GM18907 (cell line): ENCODE data around the gene EIPR1.
A peak's percentile ranks its signal among the peaks of the same experiment; 100 is the strongest.

Experiments used
- ATAC-seq: cut with Tn5 transposase; IDR thresholded peaks from one replicate; pipeline ENCODE4 v1.9.1; 2021; ENCODE audit warnings: mild to moderate bottlenecking, moderate library complexity; ENCODE audit not compliant: unreplicated experiment

EIPR1 gene

DNA sequence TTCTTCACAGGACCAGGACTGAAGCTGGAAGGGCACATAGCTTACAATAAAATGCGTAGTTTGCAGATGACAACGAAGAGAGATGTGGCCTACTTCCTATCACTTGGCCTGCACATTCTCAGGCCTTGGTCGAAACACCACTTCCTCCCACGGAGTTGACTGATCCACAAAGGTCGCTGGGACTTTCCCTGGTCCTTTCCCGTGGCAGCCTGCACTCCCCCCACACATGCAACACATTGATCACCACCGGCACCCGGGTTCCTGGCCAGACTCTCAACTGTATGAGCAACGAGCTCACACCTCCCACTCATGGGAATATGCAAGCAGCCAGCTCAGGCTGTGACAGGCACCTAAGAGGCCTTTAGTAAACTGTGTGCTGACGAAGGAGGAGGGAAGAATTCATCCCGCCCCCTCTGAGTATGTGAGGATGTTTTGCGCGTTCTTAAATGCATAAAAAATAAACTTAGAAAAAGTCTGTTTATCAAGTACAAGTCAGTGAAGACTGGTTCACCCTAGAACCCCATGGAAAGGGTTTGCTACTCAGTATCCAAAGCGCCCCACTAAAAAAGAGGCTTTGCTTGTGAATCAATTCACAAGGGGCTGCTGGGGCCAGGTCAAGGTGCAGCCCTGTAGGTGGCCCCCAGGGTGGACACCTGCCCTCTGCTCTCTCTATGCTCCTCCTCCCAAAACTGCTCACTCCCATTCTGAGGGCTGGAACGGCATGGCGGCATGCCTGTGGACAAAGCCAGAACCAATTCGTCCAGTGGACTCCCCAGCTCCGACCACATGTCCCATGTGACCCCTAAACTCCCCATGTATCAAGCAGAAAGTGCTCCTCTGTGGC is 154.3 kb downstream of the EIPR1 start:
- peak; percentile 97 for ATAC-seq

DNA sequence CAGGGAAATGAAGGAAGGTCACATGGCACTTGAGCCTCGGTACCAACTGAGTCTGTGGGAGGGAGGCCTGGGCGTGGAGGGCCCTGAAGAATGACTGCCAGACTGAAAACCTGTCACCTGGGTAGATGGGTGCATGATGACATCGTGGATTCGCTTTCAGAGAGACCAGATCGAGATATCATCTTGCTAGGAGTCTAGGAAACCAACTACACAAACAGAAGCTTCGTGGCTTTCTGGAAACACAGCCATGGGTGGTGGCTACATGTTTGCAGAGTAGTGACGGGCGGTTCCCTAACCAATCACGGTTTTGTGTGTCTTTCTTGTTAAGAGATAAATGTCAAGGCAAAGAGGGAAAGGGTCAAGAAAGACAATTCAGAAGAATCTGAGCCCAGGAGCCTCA is 155.0 kb downstream of the EIPR1 start:
- ATAC-seq: peak; percentile 56

- ATAC-seq: no peak
Measured at GRCh38 chr2:3219536-3219935, 158.1 kb downstream of the EIPR1 start.

DNA sequence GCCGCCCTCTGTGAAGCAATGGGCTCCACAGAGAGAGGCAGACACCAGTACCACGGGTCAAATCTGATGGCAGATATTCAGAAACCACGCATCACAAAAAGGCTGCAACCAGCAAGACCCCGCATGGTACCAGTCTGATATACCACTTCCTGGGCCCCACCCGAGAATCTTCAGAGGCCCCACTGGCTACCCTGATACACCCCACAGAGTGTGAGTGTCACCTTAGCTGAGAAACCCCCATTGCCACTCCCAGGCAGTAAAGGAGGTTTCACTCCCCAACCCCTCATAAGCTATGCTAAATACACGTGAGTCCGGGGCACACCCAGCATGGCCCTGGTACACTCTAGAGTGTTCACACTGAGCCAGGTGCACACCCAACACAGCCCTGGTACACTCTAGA is 160.0 kb downstream of the EIPR1 start:
- no peak for ATAC-seq

DNA sequence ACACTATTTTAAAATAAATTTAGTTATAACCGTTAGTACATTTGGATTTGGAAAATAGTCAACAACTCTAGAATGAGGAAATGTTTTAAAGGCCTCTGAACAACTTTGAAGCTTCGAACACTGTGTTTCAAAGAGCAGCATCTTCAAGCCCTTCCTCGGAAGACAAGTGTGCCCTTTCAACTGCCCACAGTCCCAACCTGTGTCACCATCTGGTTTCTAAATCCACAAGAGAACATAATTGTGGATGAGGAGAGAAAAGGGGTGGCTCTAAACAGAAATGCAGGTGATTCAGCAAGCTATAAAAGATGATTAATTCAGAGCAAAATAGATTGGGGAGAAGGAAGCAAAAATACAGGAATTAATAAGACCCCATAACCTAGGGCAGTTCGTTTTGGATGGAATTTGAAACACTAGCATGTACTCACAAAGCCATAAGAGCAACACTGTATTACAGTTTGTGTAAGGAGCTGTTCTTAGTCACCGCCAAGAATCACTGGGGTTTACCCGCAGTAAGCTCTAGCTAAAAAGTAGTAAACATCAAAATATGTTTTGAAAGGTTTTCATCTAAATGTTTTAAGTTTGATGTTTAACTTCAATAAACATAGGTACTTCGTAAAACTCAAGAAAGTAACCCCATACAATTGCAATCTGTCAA is 160.7 kb downstream of the EIPR1 start:
- ATAC-seq: no peak

GRCh38 chr2:3214806-3215404 is 162.7 kb downstream of the EIPR1 start:
- ATAC-seq: no peak

- no peak for ATAC-seq
Measured at GRCh38 chr2:3214065-3214464, 163.6 kb downstream of the EIPR1 start.

DNA sequence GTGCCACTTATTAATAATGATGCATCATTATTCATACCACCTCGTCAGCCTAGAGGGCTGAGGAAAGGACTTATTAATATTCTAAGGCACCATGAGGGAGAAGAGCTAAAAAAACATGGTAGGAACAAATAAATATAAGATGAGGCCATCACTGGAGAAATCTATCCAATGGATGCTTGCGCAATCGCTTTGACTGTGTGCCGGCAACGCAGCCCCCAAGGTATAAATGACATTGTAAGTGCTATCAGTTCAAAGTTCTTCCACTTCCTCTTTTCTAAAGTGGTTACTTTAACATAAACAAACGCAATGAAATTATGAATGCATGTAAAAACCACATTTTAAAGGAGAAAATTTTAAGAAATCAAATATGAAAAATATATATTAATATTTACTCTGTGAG is 164.6 kb downstream of the EIPR1 start:
- ATAC-seq: no peak

DNA sequence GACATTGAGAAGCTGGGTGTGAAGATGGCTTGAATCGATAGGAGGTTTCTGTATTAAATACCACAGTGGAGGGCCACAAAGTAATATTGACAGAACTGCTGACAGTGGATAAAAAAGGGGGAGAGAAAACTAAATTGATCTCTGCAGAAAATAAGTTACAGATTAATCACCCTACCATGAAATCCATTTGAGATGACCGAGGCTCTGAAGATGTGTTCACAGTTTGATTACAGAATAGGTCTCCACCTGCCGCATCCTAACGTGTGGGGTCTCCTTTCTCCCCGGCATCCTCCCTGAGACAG is 165.6 kb downstream of the EIPR1 start:
- no peak for ATAC-seq

GRCh38 chr2:3211256-3212060 is 166.2 kb downstream of the EIPR1 start:
- no peak for ATAC-seq

DNA sequence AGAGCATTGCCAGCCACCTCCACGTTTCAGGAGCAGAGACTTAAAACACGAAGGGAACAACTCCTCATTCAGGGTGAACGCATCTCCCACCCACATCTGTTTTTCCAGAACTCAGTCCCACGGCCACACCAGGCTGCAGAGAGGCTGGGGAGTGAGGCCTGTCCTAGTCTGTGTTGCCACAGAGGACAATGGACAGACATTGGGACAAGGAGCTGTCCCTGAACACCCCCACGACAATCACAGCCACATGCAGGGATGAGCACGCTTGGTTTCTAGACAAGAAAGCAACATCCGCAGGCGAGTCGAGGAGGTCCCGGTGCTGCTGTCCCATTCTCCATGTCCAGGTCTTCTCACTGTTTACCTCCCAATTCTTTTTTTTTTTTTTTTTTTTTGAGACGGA is 167.4 kb downstream of the EIPR1 start:
- no peak for ATAC-seq

- no peak for ATAC-seq
Measured at GRCh38 chr2:3209258-3209657, 168.4 kb downstream of the EIPR1 start.

DNA sequence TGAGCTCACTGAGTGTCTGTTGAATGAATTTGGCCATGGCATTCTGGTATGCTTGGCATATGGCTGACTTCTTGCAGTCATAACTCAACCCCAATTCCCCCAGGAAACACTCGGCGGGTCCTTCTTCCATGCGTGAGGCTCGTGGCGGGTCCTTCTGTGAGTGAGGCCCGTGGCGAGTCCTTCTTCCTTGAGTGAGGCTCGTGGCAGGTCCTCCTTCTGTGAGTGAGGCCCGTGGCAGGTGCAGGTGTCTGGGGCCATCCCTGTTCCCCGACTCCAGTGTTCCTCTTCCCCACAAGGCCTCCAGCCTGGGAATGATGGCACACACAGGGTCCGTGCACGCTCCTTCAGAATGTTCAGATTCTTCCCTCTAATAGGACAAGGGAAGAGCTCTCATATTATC is 169.0 kb downstream of the EIPR1 start:
- no peak for ATAC-seq

GRCh38 chr2:3208179-3208578 is 169.4 kb downstream of the EIPR1 start:
- ATAC-seq: no peak

DNA sequence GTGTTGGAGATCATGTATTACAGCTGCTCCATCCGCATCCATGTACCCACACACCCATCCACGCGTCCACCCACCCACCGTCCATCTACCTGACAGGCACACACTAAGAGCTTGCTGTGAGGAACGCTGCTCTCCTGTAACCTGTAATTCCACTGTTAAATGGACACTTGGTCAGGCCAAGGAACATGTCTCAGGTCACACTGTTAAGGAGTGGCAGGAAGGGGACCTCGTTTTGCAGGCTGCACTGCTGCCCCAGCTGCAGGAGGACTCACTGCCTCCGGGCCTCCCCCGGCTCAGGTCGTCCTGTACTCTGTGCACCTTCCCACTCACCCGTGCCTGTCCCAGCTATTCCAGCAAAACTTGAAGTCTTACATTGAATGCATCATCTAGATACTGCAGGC is 170.5 kb downstream of the EIPR1 start:
- no peak for ATAC-seq

DNA sequence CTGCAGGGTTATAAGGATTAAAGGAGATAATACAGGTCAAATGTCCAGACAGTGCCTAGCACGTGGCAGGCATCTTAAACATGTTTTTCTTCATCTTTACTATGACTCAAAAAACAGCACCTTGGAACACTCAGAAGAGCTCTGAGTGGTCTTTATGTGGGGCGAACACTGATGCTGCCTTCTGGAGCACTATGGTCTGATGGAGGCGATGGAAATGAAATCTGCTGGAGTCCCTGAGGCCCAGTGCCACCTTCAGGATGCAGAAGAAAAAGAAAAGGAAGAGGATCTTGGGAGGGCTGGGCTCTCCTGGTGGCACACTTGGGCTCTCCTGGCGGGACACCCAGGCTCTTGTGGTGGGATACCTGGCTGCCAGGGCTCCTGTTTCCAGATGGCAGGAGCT is 171.8 kb downstream of the EIPR1 start:
- ATAC-seq: no peak

DNA sequence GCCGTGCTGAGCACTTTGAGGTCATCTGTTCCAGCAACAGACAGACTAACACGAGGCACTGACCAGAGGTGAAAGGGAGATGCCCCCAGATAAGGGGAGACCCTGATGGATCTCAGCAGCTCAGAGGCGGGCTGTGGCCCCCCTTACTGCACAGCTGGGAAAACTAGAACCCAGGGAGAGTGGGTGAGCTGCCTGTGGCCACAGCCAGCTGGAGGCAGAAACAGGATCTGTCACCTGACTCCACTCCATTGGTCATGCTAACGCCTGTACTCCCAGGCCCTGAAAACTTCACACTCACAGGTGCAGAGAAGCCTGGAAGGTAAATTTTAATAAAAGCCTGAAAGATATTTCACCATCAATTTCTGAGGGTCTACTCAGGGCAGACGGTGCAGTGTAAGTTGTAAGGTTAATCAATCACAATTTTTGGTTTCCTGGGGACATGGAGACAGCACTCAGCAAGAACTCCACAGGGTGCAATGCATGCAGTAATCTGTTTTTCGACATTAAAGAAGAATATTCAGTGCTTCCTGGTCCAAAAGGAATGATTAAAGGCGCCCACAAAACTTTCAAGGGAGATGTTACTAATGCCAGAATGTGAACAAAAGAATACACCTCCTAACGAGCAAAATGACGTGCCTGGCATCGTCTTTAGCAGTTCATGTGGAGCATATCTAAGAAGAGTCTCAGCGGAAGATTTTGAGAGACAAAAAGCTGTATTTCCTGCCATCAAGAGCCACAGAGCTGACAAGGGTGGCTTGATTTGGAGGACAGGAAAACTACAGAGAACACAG is 173.4 kb downstream of the EIPR1 start:
- no peak for ATAC-seq

DNA sequence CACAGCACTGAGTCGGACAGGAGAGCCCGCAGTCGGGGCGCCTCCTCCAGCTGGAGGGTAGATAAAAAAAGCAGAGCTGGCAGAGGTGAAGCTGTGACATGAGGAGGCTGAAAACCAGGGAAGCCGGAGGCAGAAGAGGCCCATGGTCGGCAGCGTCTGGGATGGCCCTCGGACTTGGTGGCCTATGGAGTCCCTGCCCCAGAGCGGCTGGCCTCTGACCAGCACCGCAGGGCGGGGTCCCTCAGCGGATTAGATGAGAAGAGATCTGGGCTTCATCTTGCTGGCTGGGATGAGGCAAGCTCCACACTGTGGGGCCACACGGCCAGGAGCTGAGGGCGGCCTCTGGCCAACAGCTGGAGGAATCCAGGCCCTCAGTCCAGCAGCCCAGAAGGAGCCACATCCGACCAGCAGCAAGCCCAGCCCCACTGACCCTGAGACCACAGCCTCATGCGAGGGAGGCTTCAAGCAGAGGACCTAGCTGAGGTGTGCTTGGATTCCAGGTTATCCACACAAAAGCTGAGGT is 174.1 kb downstream of the EIPR1 start:
- ATAC-seq: no peak

GRCh38 chr2:3202926-3203325 is 174.7 kb downstream of the EIPR1 start:
- no peak for ATAC-seq

GRCh38 chr2:3201281-3201680 is 176.3 kb downstream of the EIPR1 start:
- ATAC-seq: no peak
